NCI-H2227 (cell line): ENCODE data around the gene ZNF333.

Experiments
- DNase-seq: peaks from one replicate; lab custom pipeline; 2025; ENCODE audit not compliant: unreplicated experiment; lab: John Stamatoyannopoulos, UW

Gene ZNF333

GRCh38 chr19:14689598-14690503, at the start of gene ZNF333:
TSS of gene ZNF333 (plus strand) at chr19:14690048. CDS start at chr19:14693492, 3,444 bp downstream.
- peak; percentile 90 for DNase-seq

- no peak for DNase-seq
Measured at GRCh38 chr19:14648506-14648905, 41.3 kb upstream of the ZNF333 start.

GRCh38 chr19:14649020-14649419, 40.8 kb upstream of the ZNF333 start:
- DNase-seq, result no peak

GRCh38 chr19:14650161-14650560, 39.7 kb upstream of the ZNF333 start:
- DNase-seq, result no peak

- DNase-seq, result no peak
Measured at GRCh38 chr19:14654786-14655560, 34.9 kb upstream of the ZNF333 start.

- DNase-seq, result no peak
Measured at GRCh38 chr19:14655726-14656125, 34.1 kb upstream of the ZNF333 start.

- DNase-seq, result no peak
Measured at GRCh38 chr19:14659874-14660489, 29.9 kb upstream of the ZNF333 start.

- DNase-seq, result no peak
Measured at GRCh38 chr19:14661372-14661924, 28.4 kb upstream of the ZNF333 start.

GRCh38 chr19:14669940-14670339, 19.9 kb upstream of the ZNF333 start:
- no peak for DNase-seq

GRCh38 chr19:14670408-14670807, 19.4 kb upstream of the ZNF333 start:
- DNase-seq, result no peak

GRCh38 chr19:14672188-14672872, 17.5 kb upstream of the ZNF333 start:
- DNase-seq, result no peak

- no peak for DNase-seq
Measured at GRCh38 chr19:14673088-14673487, 16.8 kb upstream of the ZNF333 start.

GRCh38 chr19:14674764-14675163, 15.1 kb upstream of the ZNF333 start, which contains the start of gene ADGRE3:
TSS of gene ADGRE3 (minus strand) at chr19:14674844. CDS start at chr19:14674770, 74 bp downstream.
- DNase-seq, result no peak

GRCh38 chr19:14676762-14677161, 13.1 kb upstream of the ZNF333 start:
- DNase-seq, result no peak

GRCh38 chr19:14677464-14677863, 12.4 kb upstream of the ZNF333 start:
- no peak for DNase-seq

- no peak for DNase-seq
Measured at GRCh38 chr19:14678199-14678598, 11.6 kb upstream of the ZNF333 start.

- DNase-seq, result no peak
Measured at GRCh38 chr19:14682084-14682483, 7.8 kb upstream of the ZNF333 start.

- no peak for DNase-seq
Measured at GRCh38 chr19:14683439-14683838, 6.4 kb upstream of the ZNF333 start.

- peak; percentile 4 for DNase-seq
Measured at GRCh38 chr19:14686411-14686810, 3.4 kb upstream of the ZNF333 start.

- no peak for DNase-seq
Measured at GRCh38 chr19:14694641-14695266, 4.9 kb downstream of the ZNF333 start.
